ENCODE data around the gene KDM2A. TPM values are rescaled to one million over a fixed set of nuclear protein-coding genes. Genes with fewer than 3 reads are reported as not detected.
"Not testable (repeated sequence)": the region's sequence is repeated elsewhere in the genome, so short reads cannot be mapped to it uniquely, and the experiment has no call there.

KDM2A gene
- total and polyA plus RNA-seq, 2 of the 13 experiments (the other 11 are each of a cell fraction or from before 2014, with no cell fraction given): 31.3 to 31.4 TPM

DNA sequence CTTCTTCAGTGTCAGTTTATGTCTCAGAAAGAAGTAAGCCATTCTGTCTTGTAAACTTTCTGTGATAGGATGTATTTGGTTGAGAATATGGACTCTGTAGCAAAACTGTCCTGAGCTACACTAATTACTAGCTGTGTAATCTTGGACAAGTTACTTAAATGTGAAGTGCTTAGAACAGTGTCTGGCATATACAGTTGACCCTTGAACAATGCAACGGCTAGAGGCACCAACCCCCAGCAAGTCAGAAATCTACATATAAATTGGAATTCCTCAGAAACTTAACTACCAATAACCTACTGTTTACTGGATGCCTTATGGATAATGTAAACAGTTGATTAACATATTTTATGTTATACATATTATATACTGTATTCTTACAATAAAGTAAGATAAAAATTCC lies 78.5 kb downstream of the KDM2A start:
- H3K79me2 ChIP-seq (ENCODE audit: insufficient read depth, low read length): no peaks in the 10 kb centered on the region
- no peak overlapping the region for H3K4me3 ChIP-seq (replicated peaks in 1 of 3; ENCODE audit: insufficient read depth in 1 of 3, low read depth in 2 of 3, low read length in 3 of 3)
- in situ Hi-C loops (cut with HindIII; ENCODE audit: extremely low pct_ligation_motif_present, low pct_unique_long_range_greater_than_20kb): no loop called here
- 86% methylated on average over 1 of the region's 1 CpG for WGBS (ENCODE audit: low lambda C conversion rate)
- peaks cover 6 to 25% of the 10 kb centered on the region in 2 experiments; a peak in 4 of 5 replicates for H3K36me3 ChIP-seq (replicated peaks in 1 of 2; ENCODE audit: control insufficient read depth in 1 of 2, insufficient read depth in 2 of 2, low read length in 2 of 2)
- POLR2A ChIA-PET: no interaction called here
- FAIRE-seq (no peak), ATAC-seq (no peak), DNase-seq (ENCODE audit: low spot score) (no peak)
- BruUV-seq (replicated peaks): no TSS peak
- H3K9me3 ChIP-seq (ENCODE audit: low read length): no peaks in the 10 kb centered on the region
- H2AFZ ChIP-seq (ENCODE audit: low read length): no peak overlapping the region
- no peak overlapping the region for H3K9ac ChIP-seq (ENCODE audit: insufficient read depth, low read depth, low read length)
- no peaks in the 10 kb centered on the region for H4K20me1 ChIP-seq (ENCODE audit: insufficient read depth, low read length)
- H3K4me1 ChIP-seq (ENCODE audit: insufficient read depth, low read length): no peaks in the 10 kb centered on the region
- CTCF ChIA-PET (ENCODE audit: low intra/inter-chr PET ratio, low total read pairs): no interaction called here
- no peak for TF ChIP-seq ZNF207 (IDR thresholded peaks at IDR 0.05; ENCODE audit: borderline replicate concordance)
- no peak for TF ChIP-seq ZNF329 (CRISPR knock-in tag; IDR thresholded peaks at IDR 0.05; ENCODE audit: low read depth)
- TF ChIP-seq, protein P1, sequence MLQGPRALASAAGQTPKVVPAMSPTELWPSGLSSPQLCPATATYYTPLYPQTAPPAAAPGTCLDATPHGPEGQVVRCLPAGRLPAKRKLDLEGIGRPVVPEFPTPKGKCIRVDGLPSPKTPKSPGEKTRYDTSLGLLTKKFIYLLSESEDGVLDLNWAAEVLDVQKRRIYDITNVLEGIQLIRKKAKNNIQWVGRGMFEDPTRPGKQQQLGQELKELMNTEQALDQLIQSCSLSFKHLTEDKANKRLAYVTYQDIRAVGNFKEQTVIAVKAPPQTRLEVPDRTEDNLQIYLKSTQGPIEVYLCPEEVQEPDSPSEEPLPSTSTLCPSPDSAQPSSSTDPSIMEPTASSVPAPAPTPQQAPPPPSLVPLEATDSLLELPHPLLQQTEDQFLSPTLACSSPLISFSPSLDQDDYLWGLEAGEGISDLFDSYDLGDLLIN (CRISPR knock-in tag; IDR thresholded peaks at IDR 0.05; ENCODE audit: borderline replicate concordance): no peak
- TF ChIP-seq ZNF343 (CRISPR knock-in tag; IDR thresholded peaks at IDR 0.05): no peak
- no peak for TF ChIP-seq NFKB2 (CRISPR knock-in tag; IDR thresholded peaks at IDR 0.05; ENCODE audit: borderline replicate concordance)
- TF ChIP-seq MED8 (CRISPR knock-in tag; IDR thresholded peaks at IDR 0.05; ENCODE audit: insufficient replicate concordance): no peak
- no peak for TF ChIP-seq KDM6A (CRISPR knock-in tag; IDR thresholded peaks at IDR 0.05; ENCODE audit: low read depth)
- TF ChIP-seq, protein P2, sequence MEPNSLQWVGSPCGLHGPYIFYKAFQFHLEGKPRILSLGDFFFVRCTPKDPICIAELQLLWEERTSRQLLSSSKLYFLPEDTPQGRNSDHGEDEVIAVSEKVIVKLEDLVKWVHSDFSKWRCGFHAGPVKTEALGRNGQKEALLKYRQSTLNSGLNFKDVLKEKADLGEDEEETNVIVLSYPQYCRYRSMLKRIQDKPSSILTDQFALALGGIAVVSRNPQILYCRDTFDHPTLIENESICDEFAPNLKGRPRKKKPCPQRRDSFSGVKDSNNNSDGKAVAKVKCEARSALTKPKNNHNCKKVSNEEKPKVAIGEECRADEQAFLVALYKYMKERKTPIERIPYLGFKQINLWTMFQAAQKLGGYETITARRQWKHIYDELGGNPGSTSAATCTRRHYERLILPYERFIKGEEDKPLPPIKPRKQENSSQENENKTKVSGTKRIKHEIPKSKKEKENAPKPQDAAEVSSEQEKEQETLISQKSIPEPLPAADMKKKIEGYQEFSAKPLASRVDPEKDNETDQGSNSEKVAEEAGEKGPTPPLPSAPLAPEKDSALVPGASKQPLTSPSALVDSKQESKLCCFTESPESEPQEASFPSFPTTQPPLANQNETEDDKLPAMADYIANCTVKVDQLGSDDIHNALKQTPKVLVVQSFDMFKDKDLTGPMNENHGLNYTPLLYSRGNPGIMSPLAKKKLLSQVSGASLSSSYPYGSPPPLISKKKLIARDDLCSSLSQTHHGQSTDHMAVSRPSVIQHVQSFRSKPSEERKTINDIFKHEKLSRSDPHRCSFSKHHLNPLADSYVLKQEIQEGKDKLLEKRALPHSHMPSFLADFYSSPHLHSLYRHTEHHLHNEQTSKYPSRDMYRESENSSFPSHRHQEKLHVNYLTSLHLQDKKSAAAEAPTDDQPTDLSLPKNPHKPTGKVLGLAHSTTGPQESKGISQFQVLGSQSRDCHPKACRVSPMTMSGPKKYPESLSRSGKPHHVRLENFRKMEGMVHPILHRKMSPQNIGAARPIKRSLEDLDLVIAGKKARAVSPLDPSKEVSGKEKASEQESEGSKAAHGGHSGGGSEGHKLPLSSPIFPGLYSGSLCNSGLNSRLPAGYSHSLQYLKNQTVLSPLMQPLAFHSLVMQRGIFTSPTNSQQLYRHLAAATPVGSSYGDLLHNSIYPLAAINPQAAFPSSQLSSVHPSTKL (CRISPR knock-in tag; IDR thresholded peaks at IDR 0.05): no peak
- no peak for TF ChIP-seq SNAI1 (CRISPR knock-in tag; IDR thresholded peaks at IDR 0.05; ENCODE audit: borderline replicate concordance)
- TF ChIP-seq MTF1 (CRISPR knock-in tag; IDR thresholded peaks at IDR 0.05): no peak
- TF ChIP-seq ZFP1 (CRISPR knock-in tag; IDR thresholded peaks at IDR 0.05): no peak
- no peak for TF ChIP-seq SMARCC2 (IDR thresholded peaks at IDR 0.05)
- no peak for TF ChIP-seq HHEX (CRISPR knock-in tag; IDR thresholded peaks at IDR 0.05)
- TF ChIP-seq ZNF333 (CRISPR knock-in tag; IDR thresholded peaks at IDR 0.05; ENCODE audit: borderline replicate concordance): no peak
- H3K27ac ChIP-seq (ENCODE audit: extremely low read length, insufficient read depth, low read length): no peak overlapping the region
- intact Hi-C loops (cut with micrococcal nuclease; ENCODE audit: unreplicated experiment): no loop called here
- H3K27me3 ChIP-seq (ENCODE audit: control insufficient read depth in 1 of 2, insufficient read depth in 2 of 2, low read length in 2 of 2): no peaks in the 10 kb centered on the region
- no peak overlapping the region for H3K4me2 ChIP-seq (ENCODE audit: low read depth, low read length)

GRCh38 chr11:67198781-67199180 lies 79.7 kb downstream of the KDM2A start:
- ATAC-seq; H3K4me1 ChIP-seq (ENCODE audit: insufficient read depth, low read length); BruUV-seq (replicated peaks); H2AFZ ChIP-seq (ENCODE audit: low read length); H3K9me3 ChIP-seq (ENCODE audit: low read length); H3K4me3 ChIP-seq (replicated peaks in 1 of 3; ENCODE audit: insufficient read depth in 1 of 3, low read depth in 2 of 3, low read length in 3 of 3); H3K27ac ChIP-seq (ENCODE audit: extremely low read length, insufficient read depth, low read length); H4K20me1 ChIP-seq (ENCODE audit: insufficient read depth, low read length); H3K27me3 ChIP-seq (ENCODE audit: control insufficient read depth in 1 of 2, insufficient read depth in 2 of 2, low read length in 2 of 2); H3K9ac ChIP-seq (ENCODE audit: insufficient read depth, low read depth, low read length); CTCF ChIA-PET (ENCODE audit: low intra/inter-chr PET ratio, low total read pairs); DNase-seq (ENCODE audit: low spot score); in situ Hi-C loops (cut with HindIII; ENCODE audit: extremely low pct_ligation_motif_present, low pct_unique_long_range_greater_than_20kb); H3K79me2 ChIP-seq (ENCODE audit: insufficient read depth, low read length); FAIRE-seq; POLR2A ChIA-PET; H3K4me2 ChIP-seq (ENCODE audit: low read depth, low read length); intact Hi-C loops (cut with micrococcal nuclease; ENCODE audit: unreplicated experiment): not testable (repeated sequence)
- peaks cover 5 to 25% of the 10 kb centered on the region in 2 experiments; a peak in 4 of 5 replicates for H3K36me3 ChIP-seq (replicated peaks in 1 of 2; ENCODE audit: control insufficient read depth in 1 of 2, insufficient read depth in 2 of 2, low read length in 2 of 2)
- 100% methylated on average over 3 of the region's 3 CpGs for WGBS (ENCODE audit: low lambda C conversion rate)
